Thyroid gland (tissue), 4 donors: ENCODE data around the gene AK1. TPM values are rescaled to one million over a fixed set of nuclear protein-coding genes. Genes with fewer than 3 reads are reported as not detected.
A peak's percentile ranks its signal among the peaks of the same experiment; 100 is the strongest.

Experiments used
- DNase-seq, 2 donors: peaks; one replicate each; pipeline ENCODE4 v3.0.0-alpha.2; 2019
- H3K27ac ChIP-seq, 3 donors: fragments of 200-600 bp; sonication (generic); 1 replicate in 2 of 3; 2 replicates in 1 of 3; pipeline ENCODE4 v1.5.1; 2016 to 2019; ENCODE audit warnings: mild to moderate bottlenecking in 1 of 3, moderate library complexity in 1 of 3
- H3K27me3 ChIP-seq: fragments of 200-600 bp; sonication (generic); one replicate; pipeline ENCODE4 v1.5.1; 2019
- H3K36me3 ChIP-seq, 2 donors: fragments of 200-600 bp; sonication (generic); one replicate each; pipeline ENCODE4 v1.5.1; 2016 to 2019
- H3K4me1 ChIP-seq, 2 donors: fragments of 200-600 bp; sonication (generic); one replicate each; pipeline ENCODE4 v1.5.1; 2017 to 2019
- H3K4me3 ChIP-seq, 3 donors: fragments of 200-600 bp; sonication (generic); replicated peaks in 1 of 3; 1 replicate in 2 of 3; 2 replicates in 1 of 3; pipeline ENCODE4 v1.5.1; 2016; ENCODE audit warnings: mild to moderate bottlenecking in 1 of 3
- H3K9me3 ChIP-seq: fragments of 200-600 bp; sonication (generic); one replicate; pipeline ENCODE4 v1.5.1; 2017
- CTCF ChIP-seq, 6 experiments: fragments of 200-600 bp in 3 of 6; fragments of 450-650 bp in 3 of 6; sonication (generic) in 3 of 6; IDR thresholded peaks; one replicate each; pipeline ENCODE4 v1.5.1; 2016 to 2019; ENCODE audit warnings: antibody characterized with exemption in 6 of 6, mild to moderate bottlenecking in 2 of 6, inconsistent platforms in 1 of 6, moderate library complexity in 1 of 6
- POLR2A ChIP-seq, 2 donors: fragments of 450-650 bp; IDR thresholded peaks; one replicate each; pipeline ENCODE4 v1.6.1; 2017; ENCODE audit warnings: antibody characterized with exemption in 2 of 2, mild to moderate bottlenecking in 2 of 2, moderate library complexity in 1 of 2
- WGBS, 2 donors: methylation state at CpG; one replicate each; pipeline ENCODE4 v1.1.5; 2017; 5-methylcytosine and 5-hydroxymethylcytosine counted together
- intact Hi-C: fragments of 100-400 bp; cut with DNase I; formaldehyde crosslinking; loops from one replicate; pipeline ENCODE4 v1.15.1; 2023
- total RNA-seq, 4 donors: library from RNA; depleted of rRNA; stranded (reverse); fragments of >200 nt; gene quantifications; one replicate each; pipeline ENCODE4 v1.2.3, GENCODE V29; 2016

AK1 gene
- total RNA-seq, 4 donors from 2014 or later = 56.3 to 98.9 (median 86.3) TPM

DNA sequence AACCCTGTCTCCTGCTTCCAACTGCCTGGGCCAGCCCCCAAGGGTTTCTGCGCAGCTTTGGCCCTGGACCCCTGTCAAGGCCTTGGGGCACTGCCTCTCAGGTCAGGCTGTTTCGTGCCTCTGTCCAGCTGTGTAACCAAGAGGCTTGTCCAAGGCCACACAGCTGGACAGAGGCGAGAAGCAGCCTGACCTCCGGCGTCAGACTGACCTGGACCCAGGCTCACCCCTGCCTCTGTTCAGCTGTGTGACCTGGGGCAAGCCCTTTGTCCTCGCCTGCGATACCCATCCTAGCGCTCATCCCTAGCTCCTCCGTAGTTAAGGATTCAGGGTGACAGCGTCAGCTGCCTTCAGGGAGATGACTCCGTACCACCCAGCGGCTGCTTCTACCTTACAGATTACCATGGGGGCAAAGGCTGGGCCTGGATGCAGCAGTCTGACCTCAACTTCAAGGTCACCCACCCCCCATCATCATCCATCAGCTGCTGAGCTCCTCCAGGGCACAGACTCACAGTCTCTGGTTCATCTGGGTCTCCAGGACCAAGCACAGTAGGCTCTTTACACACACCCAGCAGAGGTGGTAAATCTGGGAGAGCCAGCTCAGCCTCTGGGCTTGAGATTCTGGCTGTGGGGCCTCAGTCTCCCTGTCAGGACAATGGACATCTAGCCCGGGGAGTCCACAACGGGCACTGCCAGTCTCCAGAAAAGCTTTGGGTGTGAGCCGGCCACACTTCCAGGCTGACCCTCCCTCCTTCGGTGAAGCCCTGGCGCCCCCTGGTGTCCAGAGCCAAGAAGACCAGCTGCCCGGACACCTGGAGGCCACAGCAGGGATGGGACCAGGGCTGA, 7.9 kb downstream of the AK1 start:
- Histone ChIP-seq H3K36me3 (peaks cover 0 to 20% of the 10 kb centered on the region in 2 donors), H3K27ac (no peak overlapping the region), H3K27me3 (no peaks in the 10 kb centered on the region), H3K9me3 (no peaks in the 10 kb centered on the region), H3K4me1 (peaks cover 19 to 23% of the 10 kb centered on the region in 2 donors), H3K4me3 (no peak overlapping the region)
- DNase-seq = peak; percentile 84 to 89
- WGBS, 2 donors = 65 to 78% methylated on average over 13 to 16 of the region's 18 CpGs
- intact Hi-C loops = loop anchor here (5.0 to 10.0 kb wide), 2 partner anchors 85 to 132 kb away; partner anchors contain the start of genes CDK9 and TOR2A
- TF ChIP-seq POLR2A (IDR thresholded peaks at IDR 0.05) (no peak), CTCF (IDR thresholded peaks at IDR 0.05) (peak; percentile 64 to 94 (median 82))

GRCh38 chr9:127868278-127868902, 9.1 kb downstream of the AK1 start:
- intact Hi-C loops = loop anchor here (10.0 kb wide), 1 partner anchor 84 kb away; the partner anchor contains the start of gene CDK9
- 96% methylated on average over 18 of the region's 18 CpGs for WGBS, 2 donors

GRCh38 chr9:127867356-127868277, 9.9 kb downstream of the AK1 start:
- peak in 1 of 2 donors; percentile 50 for DNase-seq
- intact Hi-C loops = loop anchor here (10.0 kb wide), 1 partner anchor 83 kb away; the partner anchor contains the start of gene CDK9

More at GRCh38 chr9:127868278-127868902, 9.1 kb downstream of the AK1 start:
- Histone ChIP-seq H3K4me3 (no peak overlapping the region), H3K36me3 (peaks cover 0 to 20% of the 10 kb centered on the region in 2 donors), H3K4me1 (peaks cover 8 to 12% of the 10 kb centered on the region in 2 donors), H3K27ac (peak overlapping the region in 1 of 3 donors; percentile 49), H3K27me3 (no peaks in the 10 kb centered on the region), H3K9me3 (no peaks in the 10 kb centered on the region)
- no peak for DNase-seq
- no peak for TF ChIP-seq CTCF (IDR thresholded peaks at IDR 0.05)
- no peak for TF ChIP-seq POLR2A (IDR thresholded peaks at IDR 0.05)

GRCh38 chr9:127866535-127866934, 10.9 kb downstream of the AK1 start:
- H3K4me3 ChIP-seq = no peak overlapping the region
- no peaks in the 10 kb centered on the region for H3K27me3 ChIP-seq
- H3K27ac ChIP-seq = no peak overlapping the region
- 95% methylated on average over 11 to 13 of the region's 13 CpGs for WGBS, 2 donors
- no peaks in the 10 kb centered on the region for H3K9me3 ChIP-seq
- peaks cover 0 to 19% of the 10 kb centered on the region in 2 donors for H3K36me3 ChIP-seq
- TF ChIP-seq CTCF (IDR thresholded peaks at IDR 0.05) (no peak), POLR2A (IDR thresholded peaks at IDR 0.05) (no peak)
- intact Hi-C loops = loop anchor here (10.0 kb wide), 1 partner anchor 82 kb away; the partner anchor contains the start of gene CDK9
- H3K4me1 ChIP-seq = peaks cover 14 to 23% of the 10 kb centered on the region in 2 donors
- DNase-seq = no peak

More at GRCh38 chr9:127867356-127868277, 9.9 kb downstream of the AK1 start:
- Histone ChIP-seq H3K4me1 (peaks cover 6 to 12% of the 10 kb centered on the region in 2 donors), H3K27ac (peak overlapping the region in 1 of 3 donors; percentile 49), H3K27me3 (no peaks in the 10 kb centered on the region), H3K4me3 (no peak overlapping the region), H3K9me3 (no peaks in the 10 kb centered on the region), H3K36me3 (peaks cover 0 to 20% of the 10 kb centered on the region in 2 donors)
- 74 to 80% methylated on average over 23 to 26 of the region's 30 CpGs for WGBS, 2 donors
- TF ChIP-seq CTCF (IDR thresholded peaks at IDR 0.05) (no peak), POLR2A (IDR thresholded peaks at IDR 0.05) (no peak)
